ENCODE results near the gene SCAMP2.

The SCAMP2 gene

GRCh38 chr15:74855857-74856256 is 17.3 kb downstream of the SCAMP2 start:
- H3K4me3 ChIP-seq (ENCODE audit: low read depth, low read length), result no peak overlapping the region
- TF ChIP-seq CTCF (IDR thresholded peaks at IDR 0.05; ENCODE audit: low read depth, low read length, missing control alignments), result no peak
- no peak for DNase-seq (ENCODE audit: low read depth)
- in situ Hi-C loops (cut with HindIII; ENCODE audit: low sequenced_read_pairs), result no loop called here

- no peak overlapping the region for H3K4me3 ChIP-seq (ENCODE audit: low read depth, low read length)
- in situ Hi-C loops (cut with HindIII; ENCODE audit: low sequenced_read_pairs), result no loop called here
- no peak for TF ChIP-seq CTCF (IDR thresholded peaks at IDR 0.05; ENCODE audit: low read depth, low read length, missing control alignments)
- no peak for DNase-seq (ENCODE audit: low read depth)
Measured at GRCh38 chr15:74854453-74855022, 18.6 kb downstream of the SCAMP2 start.

- in situ Hi-C loops (cut with HindIII; ENCODE audit: low sequenced_read_pairs), result no loop called here
Measured at GRCh38 chr15:74851960-74852359, 21.2 kb downstream of the SCAMP2 start.

GRCh38 chr15:74850393-74850792 is 22.8 kb downstream of the SCAMP2 start:
- H3K4me3 ChIP-seq (ENCODE audit: low read depth, low read length), result no peak overlapping the region
- DNase-seq (ENCODE audit: low read depth), result no peak
- in situ Hi-C loops (cut with HindIII; ENCODE audit: low sequenced_read_pairs), result no loop called here
- no peak for TF ChIP-seq CTCF (IDR thresholded peaks at IDR 0.05; ENCODE audit: low read depth, low read length, missing control alignments)

More at GRCh38 chr15:74851960-74852359, 21.2 kb downstream of the SCAMP2 start:
- DNase-seq (ENCODE audit: low read depth), result no peak
- no peak for TF ChIP-seq CTCF (IDR thresholded peaks at IDR 0.05; ENCODE audit: low read depth, low read length, missing control alignments)
- H3K4me3 ChIP-seq (ENCODE audit: low read depth, low read length), result no peak overlapping the region

GRCh38 chr15:74847432-74847831 is 25.7 kb downstream of the SCAMP2 start:
- no peak for DNase-seq (ENCODE audit: low read depth)
- H3K4me3 ChIP-seq (ENCODE audit: low read depth, low read length), result no peak overlapping the region
- TF ChIP-seq CTCF (IDR thresholded peaks at IDR 0.05; ENCODE audit: low read depth, low read length, missing control alignments), result no peak
- in situ Hi-C loops (cut with HindIII; ENCODE audit: low sequenced_read_pairs), result no loop called here

- DNase-seq (ENCODE audit: low read depth), result no peak
- H3K4me3 ChIP-seq (ENCODE audit: low read depth, low read length), result no peak overlapping the region
- no peak for TF ChIP-seq CTCF (IDR thresholded peaks at IDR 0.05; ENCODE audit: low read depth, low read length, missing control alignments)
- in situ Hi-C loops (cut with HindIII; ENCODE audit: low sequenced_read_pairs), result no loop called here
Measured at GRCh38 chr15:74845581-74845980, 27.6 kb downstream of the SCAMP2 start.

- in situ Hi-C loops (cut with HindIII; ENCODE audit: low sequenced_read_pairs), result no loop called here
- H3K4me3 ChIP-seq (ENCODE audit: low read depth, low read length), result no peak overlapping the region
- DNase-seq (ENCODE audit: low read depth), result no peak
- no peak for TF ChIP-seq CTCF (IDR thresholded peaks at IDR 0.05; ENCODE audit: low read depth, low read length, missing control alignments)
Measured at GRCh38 chr15:74845208-74845568, 28.0 kb downstream of the SCAMP2 start.
